Measurements from ENCODE around the gene CCDC91.

GRCh38 chr12:28223025-28223554 lies 32.8 kb downstream of the CCDC91 start:
- TF ChIP-seq CTCF (IDR thresholded peaks at IDR 0.05) (no peak), POLR2A (IDR thresholded peaks at IDR 0.05) (no peak)
